ENCODE data around the gene CRACDL.

Gene CRACDL

DNA sequence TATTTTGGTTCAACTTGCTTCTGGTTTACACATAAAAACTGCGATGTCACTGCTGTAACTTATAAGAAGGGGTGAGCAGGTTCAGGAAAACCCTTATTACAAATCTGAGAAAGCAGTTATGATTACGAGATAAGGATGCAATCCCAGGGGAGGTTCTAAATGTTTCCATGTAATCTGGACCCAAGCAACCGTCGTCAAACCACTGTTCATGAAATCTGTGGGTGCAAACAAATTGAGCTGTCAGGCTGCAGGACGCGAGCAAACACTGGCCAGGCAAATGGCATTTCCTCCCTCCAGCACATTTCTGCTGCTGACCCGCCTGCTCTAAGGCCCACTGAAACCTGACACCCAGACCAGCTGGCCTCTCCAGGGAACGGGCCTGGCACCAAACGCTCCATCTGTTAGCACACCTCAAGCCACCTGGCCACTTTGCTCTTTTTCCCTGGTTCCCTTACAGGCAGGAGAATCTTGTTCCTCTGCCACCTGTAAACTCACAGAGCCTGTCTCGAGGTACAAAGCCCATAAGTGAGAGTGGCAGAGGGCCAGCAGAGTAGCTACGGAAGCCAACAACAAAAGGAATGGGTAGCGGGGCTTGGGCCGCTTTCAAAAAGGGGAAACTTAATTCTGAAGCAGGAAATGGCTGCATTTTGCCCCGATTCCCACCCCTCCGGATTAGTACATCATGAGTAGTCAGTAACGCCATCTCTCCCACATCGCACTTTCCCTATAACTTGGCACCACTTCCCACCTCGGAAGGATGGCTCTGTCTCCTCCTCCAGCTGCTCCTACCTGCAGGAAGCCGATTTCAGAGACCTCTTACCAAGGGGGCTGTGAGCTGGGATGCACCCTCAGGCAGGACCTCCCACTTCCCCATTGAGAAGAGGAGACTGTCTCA lies 26.5 kb downstream of the CRACDL start:
- no peak for TF ChIP-seq CTCF (IDR thresholded peaks at IDR 0.05)

GRCh38 chr2:98908931-98909316 lies 27.1 kb downstream of the CRACDL start:
- TF ChIP-seq CTCF (IDR thresholded peaks at IDR 0.05): no peak

GRCh38 chr2:98907966-98908905 lies 27.8 kb downstream of the CRACDL start:
- no peak for TF ChIP-seq CTCF (IDR thresholded peaks at IDR 0.05)

GRCh38 chr2:98907385-98907784 lies 28.6 kb downstream of the CRACDL start:
- TF ChIP-seq CTCF (IDR thresholded peaks at IDR 0.05): no peak

DNA sequence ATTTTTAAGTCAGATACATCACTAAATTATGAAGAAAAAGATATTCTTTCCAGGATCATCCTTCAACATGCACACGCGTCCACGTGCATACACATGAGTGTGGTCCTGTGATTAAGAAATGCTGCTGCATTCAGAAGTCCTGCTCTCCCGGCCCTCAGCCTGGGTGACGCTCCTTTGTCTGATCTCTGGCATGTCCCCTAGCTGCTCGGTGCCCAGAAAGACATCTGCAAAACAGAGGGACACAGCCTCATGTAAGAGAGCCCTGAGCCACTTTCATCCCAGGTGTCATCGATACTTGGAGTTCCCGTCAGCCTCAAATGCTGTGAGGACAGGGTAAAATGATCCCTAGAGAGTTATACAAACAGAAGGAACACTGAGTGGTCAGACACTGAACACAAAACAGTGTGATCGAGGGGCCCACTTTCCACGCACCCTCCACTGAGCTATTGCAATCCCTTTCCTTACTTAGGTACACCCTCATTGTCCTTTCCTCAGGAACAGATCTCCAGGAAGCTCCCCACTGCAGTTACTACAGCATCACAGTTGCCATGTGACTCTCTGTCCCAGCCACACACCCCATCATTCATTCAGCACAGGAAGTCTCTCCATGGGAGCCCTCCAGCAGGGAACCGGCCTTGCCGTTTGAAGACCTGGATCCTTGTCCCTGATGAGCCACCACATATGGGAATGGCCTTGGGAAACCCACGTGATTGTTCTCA lies 32.1 kb downstream of the CRACDL start:
- no peak for TF ChIP-seq CTCF (IDR thresholded peaks at IDR 0.05)

DNA sequence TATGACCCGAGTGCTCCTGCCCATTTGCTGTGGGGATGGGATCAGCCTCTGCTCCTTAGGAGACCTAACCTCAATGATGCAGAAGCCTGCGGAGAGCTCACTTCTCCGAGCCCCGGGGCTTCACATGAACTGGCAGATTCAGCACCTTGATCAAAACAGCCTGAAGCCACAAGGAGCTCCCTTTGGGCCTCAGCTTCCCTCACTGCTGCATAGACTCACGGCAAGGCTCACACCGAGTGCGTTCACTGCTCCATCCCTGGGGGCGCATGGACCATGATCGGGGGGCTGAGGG lies 33.0 kb downstream of the CRACDL start:
- TF ChIP-seq CTCF (IDR thresholded peaks at IDR 0.05): no peak
